Heart right ventricle (tissue), 16 donors: ENCODE measurements around the gene CACNA1E. TPM values are rescaled to one million over a fixed set of nuclear protein-coding genes. Genes with fewer than 3 reads are reported as not detected.

Experiments used
- ATAC-seq, 8 donors: fragments of 200-7000 bp; cut with Tn5 transposase; one replicate each; pipeline ENCODE4 v1.9.1; 2020; ENCODE audit warnings: mild to moderate bottlenecking in 8 of 8, moderate library complexity in 8 of 8, moderate number of reproducible peaks in 1 of 8
- DNase-seq, 2 donors: peaks; one replicate each; pipeline ENCODE4 v3.0.0-alpha.2; 2020
- H3K27ac ChIP-seq, 10 donors: fragments of 200-600 bp; sonication (generic) in 2 of 10; one replicate each; pipeline versions ENCODE4 v1.5.0 to v1.8.0; 2020 to 2022; ENCODE audit warnings: mild to moderate bottlenecking in 3 of 10
- H3K27me3 ChIP-seq, 7 donors: fragments of 200-600 bp; one replicate each; pipeline ENCODE4 v1.8.0; 2021 to 2022; ENCODE audit warnings: mild to moderate bottlenecking in 2 of 7
- H3K36me3 ChIP-seq, 9 donors: fragments of 200-600 bp; sonication (generic) in 1 of 9; one replicate each; pipeline versions ENCODE4 v1.5.0 to v1.8.0; 2020 to 2022; ENCODE audit warnings: mild to moderate bottlenecking in 2 of 9
- H3K4me1 ChIP-seq, 9 donors: fragments of 200-600 bp; sonication (generic) in 1 of 9; one replicate each; pipeline versions ENCODE4 v1.5.0 to v1.8.0; 2020 to 2022; ENCODE audit warnings: mild to moderate bottlenecking in 4 of 9
- H3K4me3 ChIP-seq, 10 donors: fragments of 200-600 bp; sonication (generic) in 2 of 10; one replicate each; pipeline versions ENCODE4 v1.5.0 to v1.8.0; 2020 to 2022; ENCODE audit warnings: mild to moderate bottlenecking in 7 of 10, moderate library complexity in 2 of 10
- H3K9me3 ChIP-seq, 11 donors: fragments of 200-600 bp in 10 of 11; sonication (generic) in 2 of 11; one replicate each; pipeline versions ENCODE4 v1.5.0 to v1.8.0; 2013 to 2022; ENCODE audit warnings: mild to moderate bottlenecking in 2 of 11, control low read depth in 1 of 11, moderate library complexity in 1 of 11
- WGBS, 2 donors: extraction: QIAGEN DNeasy Blood & Tissue Kit; methylation state at CpG; one replicate each; pipeline ENCODE4 v1.1.7; 2013; ENCODE audit warnings: inconsistent platforms in 1 of 2; 5-methylcytosine and 5-hydroxymethylcytosine counted together
- intact Hi-C, 10 donors: fragments of 100-400 bp; cut with DNase I; formaldehyde crosslinking; loops; one replicate each; pipeline versions ENCODE4 v1.11.1 to v1.14.2; 2022
- polyA plus RNA-seq, 2 donors: library from polyadenylated mRNA; stranded (reverse); fragments of 200-250 nt; gene quantifications; one replicate each; pipeline ENCODE4 v1.2.3, GENCODE V29; 2013
- total RNA-seq, 10 donors: library from RNA; stranded (reverse); fragmentation: NEBNext Ultra II Directional in 3 of 10; extraction: Animal tissue kit (Norgen Biotek cat#: 25700) in 3 of 10; gene quantifications; one replicate each; pipeline versions ENCODE4 v1.2.1 to v1.2.4, GENCODE V29; 2021 to 2023
- TF ChIP-seq, protein P1 (sequence below), 9 donors: fragments of 200-600 bp; sonication (generic) in 2 of 9; IDR thresholded peaks; one replicate each; pipeline versions ENCODE4 v1.5.0 to v1.8.0; 2021 to 2022; ENCODE audit warnings: antibody characterized with exemption in 9 of 9, mild to moderate bottlenecking in 5 of 9, moderate library complexity in 1 of 9
- donor health status: Arrhythmogenic right ventricular cardiomyopathy.
- donor health status: ischemic (EF 13 %, LVEDD 7.1; RV severe dilation, severe dysfunction).
- donor health status: healthy with polysubstance abuse.
- donor health status: DM: no; HTN: yes; CAD: no.
- donor health status: DM: no; HTN: no; CAD: no.
- donor health status: ischemic (EF 25% LVEDD 6.9; RV normal size, moderate dysfunction).
- donor health status: ischemic (EF 25% LVEDD 5.7; RV mildly dilated, moderate dysfunction).
- donor health status: healthy.
- donor health status: DM: yes; HTN: yes; CAD: no.
- donor health status: Ischemic cardiomyopathy.
- donor health status: ischemic (EF 35%, LVEDD 5.7; RV mildly dilated, moderate dysfunction).
- donor health status: nonischemic (EF 11% LVEDD 7.7; RV severe dilation, severe dysfunction).
- donor health status: DM: yes; HTN: yes; CAD: no.
- donor health status: PGD.
- donor health status: ischemic (EF 29% LVEDD 5.4; RV normal size, mild dysfunction).
- donor health status: nonischemic (EF 23%, LVEDD 6.1; RV moderate dilation, normal function).

The CACNA1E gene
- total and polyA plus RNA-seq, 12 donors = 0.04 to 21.7 (median 0.71) TPM

DNA sequence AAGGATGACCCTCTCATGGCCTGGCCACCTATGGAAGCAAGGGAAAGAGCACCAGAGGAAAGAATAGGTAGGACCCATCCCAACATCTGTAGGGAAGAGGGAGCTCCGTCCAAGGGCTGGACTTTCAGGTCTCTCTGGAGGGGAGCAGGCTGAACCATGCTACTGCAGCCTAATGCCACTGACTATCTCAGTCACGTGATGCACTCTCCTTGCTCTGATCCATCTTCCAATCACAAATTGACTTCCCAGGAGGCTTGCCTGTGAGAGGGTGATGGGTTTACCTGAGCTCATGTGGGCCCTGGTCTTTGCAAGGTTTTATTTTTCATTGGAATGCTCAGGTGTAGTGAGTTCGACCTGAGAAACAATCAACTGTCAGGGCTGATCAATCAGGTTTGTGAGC lies 128.8 kb downstream of the CACNA1E start:
- H3K9me3 ChIP-seq = peaks cover 0 to 15% (median 0%) of the 10 kb centered on the region in 11 donors
- TF ChIP-seq, protein P1, sequence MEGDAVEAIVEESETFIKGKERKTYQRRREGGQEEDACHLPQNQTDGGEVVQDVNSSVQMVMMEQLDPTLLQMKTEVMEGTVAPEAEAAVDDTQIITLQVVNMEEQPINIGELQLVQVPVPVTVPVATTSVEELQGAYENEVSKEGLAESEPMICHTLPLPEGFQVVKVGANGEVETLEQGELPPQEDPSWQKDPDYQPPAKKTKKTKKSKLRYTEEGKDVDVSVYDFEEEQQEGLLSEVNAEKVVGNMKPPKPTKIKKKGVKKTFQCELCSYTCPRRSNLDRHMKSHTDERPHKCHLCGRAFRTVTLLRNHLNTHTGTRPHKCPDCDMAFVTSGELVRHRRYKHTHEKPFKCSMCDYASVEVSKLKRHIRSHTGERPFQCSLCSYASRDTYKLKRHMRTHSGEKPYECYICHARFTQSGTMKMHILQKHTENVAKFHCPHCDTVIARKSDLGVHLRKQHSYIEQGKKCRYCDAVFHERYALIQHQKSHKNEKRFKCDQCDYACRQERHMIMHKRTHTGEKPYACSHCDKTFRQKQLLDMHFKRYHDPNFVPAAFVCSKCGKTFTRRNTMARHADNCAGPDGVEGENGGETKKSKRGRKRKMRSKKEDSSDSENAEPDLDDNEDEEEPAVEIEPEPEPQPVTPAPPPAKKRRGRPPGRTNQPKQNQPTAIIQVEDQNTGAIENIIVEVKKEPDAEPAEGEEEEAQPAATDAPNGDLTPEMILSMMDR (IDR thresholded peaks at IDR 0.05) = no peak
- ATAC-seq (no peak), DNase-seq (no peak)
- H3K36me3 ChIP-seq = no peaks in the 10 kb centered on the region
- 73 to 75% methylated on average over 3 of the region's 3 CpGs for WGBS, 2 donors
- peaks cover 0 to 19% (median 0%) of the 10 kb centered on the region in 7 donors for H3K27me3 ChIP-seq
- intact Hi-C loops = loop anchor here in 1 of 10 donors (10.0 kb wide), 1 partner anchor 153 kb away; no protein-coding TSS in a partner anchor
- H3K4me3 ChIP-seq = no peak overlapping the region
- no peak overlapping the region for H3K27ac ChIP-seq
- no peaks in the 10 kb centered on the region for H3K4me1 ChIP-seq

DNA sequence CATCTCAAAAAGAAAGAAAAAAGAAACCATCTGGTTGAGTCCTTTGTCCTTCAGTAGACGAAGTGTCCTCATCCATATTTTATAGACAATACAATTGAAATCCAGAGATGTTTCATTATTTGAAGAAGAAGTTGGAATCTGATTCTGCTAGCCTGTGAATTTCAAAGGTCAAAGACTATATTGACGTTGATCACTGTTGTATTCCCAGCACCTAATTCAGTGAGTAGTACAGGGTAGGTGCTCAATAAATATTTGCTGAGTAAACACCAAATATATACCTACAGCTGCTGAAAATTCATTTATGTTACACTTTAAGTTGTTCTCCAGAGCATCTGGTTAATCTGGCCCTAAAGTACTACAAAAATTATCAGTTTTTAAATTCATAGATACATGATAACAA lies 135.2 kb downstream of the CACNA1E start:
- no peak for ATAC-seq
- DNase-seq = no peak
- Histone ChIP-seq H3K9me3 (peaks cover 0 to 9% (median 3%) of the 10 kb centered on the region in 11 donors), H3K27me3 (peaks cover 0 to 25% (median 6%) of the 10 kb centered on the region in 7 donors), H3K4me1 (no peaks in the 10 kb centered on the region), H3K27ac (no peak overlapping the region), H3K36me3 (no peaks in the 10 kb centered on the region), H3K4me3 (no peak overlapping the region)
- 29 to 43% methylated on average over 2 of the region's 2 CpGs for WGBS, 2 donors
- intact Hi-C loops = loop anchor here in 1 of 10 donors (10.0 kb wide), 1 partner anchor 146 kb away; no protein-coding TSS in a partner anchor
- TF ChIP-seq, protein P1 (IDR thresholded peaks at IDR 0.05) = no peak

DNA sequence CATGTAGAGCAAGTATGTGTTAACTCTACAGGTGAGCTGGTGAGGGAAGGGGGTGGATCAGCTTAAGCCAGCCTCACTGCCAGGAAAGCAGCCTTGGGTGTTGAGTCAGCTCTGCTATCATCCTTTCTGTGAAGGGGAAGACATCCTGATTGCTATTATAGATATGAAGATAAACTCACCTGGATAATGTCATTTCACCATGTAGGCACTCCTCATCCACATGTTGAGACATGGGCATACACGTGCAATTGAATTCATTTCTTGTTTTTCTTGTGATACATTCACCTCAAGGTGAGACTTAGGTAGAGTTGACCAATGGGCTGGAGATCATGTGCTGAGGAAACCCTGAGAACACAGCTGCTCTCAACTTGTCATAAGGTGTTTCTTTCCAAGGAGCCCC lies 136.9 kb downstream of the CACNA1E start:
- Histone ChIP-seq H3K9me3 (peaks cover 0 to 3% (median 0%) of the 10 kb centered on the region in 11 donors), H3K4me3 (no peak overlapping the region), H3K36me3 (no peaks in the 10 kb centered on the region), H3K27ac (no peak overlapping the region), H3K27me3 (peaks cover 0 to 25% (median 6%) of the 10 kb centered on the region in 7 donors), H3K4me1 (no peaks in the 10 kb centered on the region)
- intact Hi-C loops = no loop called here
- DNase-seq = no peak
- 74 to 86% methylated on average over 1 of the region's 1 CpG for WGBS, 2 donors
- TF ChIP-seq, protein P1 (IDR thresholded peaks at IDR 0.05) = no peak
- no peak for ATAC-seq

DNA sequence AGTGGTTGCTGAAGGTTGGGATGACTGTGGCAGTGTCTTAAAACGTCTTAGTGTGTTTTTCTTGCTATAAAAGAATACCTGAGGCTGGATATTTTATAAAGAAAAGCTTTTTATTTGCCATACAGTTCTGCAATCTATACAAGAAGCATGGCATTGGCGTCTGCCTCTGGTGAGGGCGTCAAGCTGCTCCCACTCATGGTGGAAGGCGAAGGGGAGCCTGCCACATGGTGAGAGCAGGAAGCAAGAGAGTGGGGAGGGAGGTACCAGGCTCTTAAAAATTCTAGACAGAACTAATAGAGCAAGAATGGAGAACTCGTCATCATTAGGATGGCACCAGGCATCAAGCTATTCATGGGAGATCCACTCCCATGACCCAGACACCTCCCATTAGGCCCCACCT lies 140.5 kb downstream of the CACNA1E start:
- no peak for DNase-seq
- 47 to 56% methylated on average over 5 of the region's 5 CpGs for WGBS, 2 donors
- no peaks in the 10 kb centered on the region for H3K36me3 ChIP-seq
- TF ChIP-seq, protein P1 (IDR thresholded peaks at IDR 0.05) = no peak
- no peak overlapping the region for H3K4me3 ChIP-seq
- H3K4me1 ChIP-seq = no peaks in the 10 kb centered on the region
- no peak for ATAC-seq
- H3K9me3 ChIP-seq = no peaks in the 10 kb centered on the region
- peaks cover 0 to 15% (median 3%) of the 10 kb centered on the region in 7 donors for H3K27me3 ChIP-seq
- intact Hi-C loops = no loop called here
- no peak overlapping the region for H3K27ac ChIP-seq
